ENCODE results near the gene PRICKLE1.
A peak's percentile ranks its signal among the peaks of the same experiment; 100 is the strongest.

The PRICKLE1 gene

DNA sequence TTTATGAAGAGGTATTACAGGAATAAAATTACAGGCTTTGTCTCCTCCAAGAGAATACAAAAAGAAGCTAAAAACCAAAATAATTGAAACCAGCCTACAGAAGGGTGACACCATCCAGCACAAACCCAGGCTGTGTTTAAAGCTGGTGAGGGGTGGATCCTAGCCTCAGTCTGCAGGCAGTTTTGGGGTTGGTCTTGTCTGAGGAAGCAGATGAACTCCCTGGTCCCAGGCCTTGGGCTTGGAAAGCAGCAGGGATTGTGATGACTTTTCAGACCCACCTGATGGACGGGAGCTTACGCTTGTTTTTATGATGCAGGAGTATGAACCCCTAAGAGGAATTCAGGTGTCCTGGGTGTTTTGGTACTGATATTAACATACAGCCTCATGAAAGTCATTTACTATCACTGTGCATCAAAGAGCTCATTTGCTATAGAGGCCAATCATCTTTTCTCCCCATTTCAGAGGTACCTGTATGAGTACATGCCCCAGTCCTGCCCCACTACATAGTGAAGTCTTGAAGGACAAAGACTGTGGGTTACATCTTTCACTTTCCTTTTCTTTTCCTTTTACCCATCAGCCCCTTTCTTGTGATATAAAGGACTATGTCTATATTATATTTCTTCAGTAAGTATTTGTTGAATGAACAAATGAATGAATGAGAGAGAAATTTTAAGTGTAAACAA, 18.1 kb downstream of the PRICKLE1 start:
- no peak overlapping the region for H3K27ac ChIP-seq (ENCODE audit: poor library complexity, severe bottlenecking)
- TF ChIP-seq, protein P1, sequence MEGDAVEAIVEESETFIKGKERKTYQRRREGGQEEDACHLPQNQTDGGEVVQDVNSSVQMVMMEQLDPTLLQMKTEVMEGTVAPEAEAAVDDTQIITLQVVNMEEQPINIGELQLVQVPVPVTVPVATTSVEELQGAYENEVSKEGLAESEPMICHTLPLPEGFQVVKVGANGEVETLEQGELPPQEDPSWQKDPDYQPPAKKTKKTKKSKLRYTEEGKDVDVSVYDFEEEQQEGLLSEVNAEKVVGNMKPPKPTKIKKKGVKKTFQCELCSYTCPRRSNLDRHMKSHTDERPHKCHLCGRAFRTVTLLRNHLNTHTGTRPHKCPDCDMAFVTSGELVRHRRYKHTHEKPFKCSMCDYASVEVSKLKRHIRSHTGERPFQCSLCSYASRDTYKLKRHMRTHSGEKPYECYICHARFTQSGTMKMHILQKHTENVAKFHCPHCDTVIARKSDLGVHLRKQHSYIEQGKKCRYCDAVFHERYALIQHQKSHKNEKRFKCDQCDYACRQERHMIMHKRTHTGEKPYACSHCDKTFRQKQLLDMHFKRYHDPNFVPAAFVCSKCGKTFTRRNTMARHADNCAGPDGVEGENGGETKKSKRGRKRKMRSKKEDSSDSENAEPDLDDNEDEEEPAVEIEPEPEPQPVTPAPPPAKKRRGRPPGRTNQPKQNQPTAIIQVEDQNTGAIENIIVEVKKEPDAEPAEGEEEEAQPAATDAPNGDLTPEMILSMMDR (IDR thresholded peaks at IDR 0.05; ENCODE audit: poor library complexity, severe bottlenecking): no peak
- ATAC-seq (ENCODE audit: low read depth) (no peak), DNase-seq (ENCODE audit: low spot score) (no peak)
- no peaks in the 10 kb centered on the region for H3K4me1 ChIP-seq (ENCODE audit: insufficient read depth, poor library complexity, severe bottlenecking)
- H3K4me3 ChIP-seq (ENCODE audit: severe bottlenecking): no peak overlapping the region
- H3K9me3 ChIP-seq (ENCODE audit: severe bottlenecking): no peaks in the 10 kb centered on the region
- no peaks in the 10 kb centered on the region for H3K36me3 ChIP-seq (ENCODE audit: low read depth)
- no peaks in the 10 kb centered on the region for H3K27me3 ChIP-seq (ENCODE audit: insufficient read depth, poor library complexity, severe bottlenecking)

DNA sequence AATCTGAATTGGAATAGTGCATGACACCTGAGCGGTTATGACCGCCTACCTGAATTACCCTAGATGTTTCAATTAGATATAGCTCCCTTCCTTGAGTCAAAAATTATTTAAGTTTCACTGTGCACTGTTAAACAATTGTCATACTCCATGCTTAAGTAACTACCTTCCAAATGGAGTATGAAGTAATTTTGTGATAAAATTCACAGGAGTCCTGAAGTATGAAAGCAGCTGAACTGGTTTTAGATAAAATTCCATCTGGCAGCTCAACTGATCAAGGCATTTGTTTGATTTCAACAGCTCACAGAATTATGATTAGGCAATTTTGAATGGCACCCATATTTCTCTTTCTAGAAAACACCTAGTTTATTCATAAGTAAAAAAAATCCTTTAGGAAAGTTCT, 19.5 kb downstream of the PRICKLE1 start:
- Histone ChIP-seq H3K4me1 (ENCODE audit: insufficient read depth, poor library complexity, severe bottlenecking) (no peaks in the 10 kb centered on the region), H3K9me3 (ENCODE audit: severe bottlenecking) (no peaks in the 10 kb centered on the region), H3K27me3 (ENCODE audit: insufficient read depth, poor library complexity, severe bottlenecking) (no peaks in the 10 kb centered on the region), H3K27ac (ENCODE audit: poor library complexity, severe bottlenecking) (no peak overlapping the region), H3K4me3 (ENCODE audit: severe bottlenecking) (no peak overlapping the region), H3K36me3 (ENCODE audit: low read depth) (no peaks in the 10 kb centered on the region)
- ATAC-seq (ENCODE audit: low read depth): no peak
- TF ChIP-seq, protein P1 (IDR thresholded peaks at IDR 0.05; ENCODE audit: poor library complexity, severe bottlenecking): no peak
- no peak for DNase-seq (ENCODE audit: low spot score)

DNA sequence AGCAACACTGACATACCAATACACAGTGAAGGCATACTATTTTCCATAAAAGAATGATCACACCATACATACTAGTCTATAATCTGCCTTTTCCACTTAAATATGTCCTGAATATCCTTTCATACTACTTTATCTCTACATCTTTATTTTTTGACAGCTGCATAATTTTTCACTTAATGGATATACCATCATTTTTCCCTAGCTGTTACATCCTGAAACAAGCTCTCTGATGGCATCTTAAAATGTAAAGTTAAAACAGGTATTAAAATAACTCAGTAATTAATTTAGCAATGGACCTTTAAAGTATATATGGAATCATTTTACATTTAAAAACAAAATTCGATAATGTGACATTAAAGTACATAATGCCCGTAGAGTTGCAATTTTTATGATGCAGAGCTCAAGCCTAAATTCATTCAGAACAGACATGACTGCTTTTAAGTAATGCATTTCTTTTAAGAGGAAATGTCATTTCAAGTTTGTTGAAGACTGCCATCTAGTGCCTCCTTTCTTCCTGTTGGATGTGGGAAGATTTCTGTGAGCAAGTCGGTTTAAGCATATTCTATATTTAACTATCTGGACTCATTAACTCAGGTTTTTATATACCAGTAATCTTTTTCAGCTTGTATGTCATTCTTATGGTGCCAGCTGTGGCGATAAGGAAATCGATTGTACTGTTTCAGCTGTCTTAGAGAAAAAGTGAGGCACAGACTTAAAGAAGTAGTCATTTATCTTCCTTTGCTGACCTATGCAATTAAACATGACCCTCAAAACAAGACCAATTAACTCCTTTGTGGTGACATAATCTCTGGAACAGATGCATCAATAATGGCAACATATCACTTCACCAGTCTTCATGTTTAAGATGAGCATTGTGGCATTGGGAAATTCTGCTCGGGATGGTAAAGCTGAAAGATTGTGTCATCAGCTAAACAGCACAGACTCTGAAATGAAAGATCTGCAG, 20.3 kb downstream of the PRICKLE1 start:
- no peak overlapping the region for H3K27ac ChIP-seq (ENCODE audit: poor library complexity, severe bottlenecking)
- TF ChIP-seq, protein P1 (IDR thresholded peaks at IDR 0.05; ENCODE audit: poor library complexity, severe bottlenecking): peak; percentile 82
- H3K4me3 ChIP-seq (ENCODE audit: severe bottlenecking): no peak overlapping the region
- H3K27me3 ChIP-seq (ENCODE audit: insufficient read depth, poor library complexity, severe bottlenecking): no peaks in the 10 kb centered on the region
- H3K4me1 ChIP-seq (ENCODE audit: insufficient read depth, poor library complexity, severe bottlenecking): no peaks in the 10 kb centered on the region
- no peaks in the 10 kb centered on the region for H3K36me3 ChIP-seq (ENCODE audit: low read depth)
- no peaks in the 10 kb centered on the region for H3K9me3 ChIP-seq (ENCODE audit: severe bottlenecking)
- ATAC-seq (ENCODE audit: low read depth) (peak; percentile 49; the same call in 2 of the 3 replicates), DNase-seq (ENCODE audit: low spot score) (no peak)

DNA sequence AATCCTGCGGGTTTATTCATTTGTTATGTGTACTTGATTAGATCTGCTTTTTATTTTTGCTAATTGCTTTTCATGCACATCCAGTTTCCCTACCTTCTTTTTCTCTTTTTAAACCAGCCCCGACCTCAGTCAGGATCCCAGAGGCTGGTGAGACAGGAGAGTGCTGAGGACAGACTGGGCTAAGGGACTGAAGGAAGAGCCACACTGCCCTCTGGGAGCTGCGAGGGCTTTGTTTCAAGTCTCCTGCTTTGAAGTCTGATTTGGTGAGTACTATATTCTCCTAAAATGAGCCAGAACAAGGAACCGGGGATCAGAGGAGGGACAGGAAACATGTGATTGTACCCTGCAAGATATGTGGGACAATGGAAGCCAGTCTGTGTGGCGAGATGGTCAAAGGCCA, 23.9 kb downstream of the PRICKLE1 start:
- Histone ChIP-seq H3K27ac (ENCODE audit: poor library complexity, severe bottlenecking) (no peak overlapping the region), H3K36me3 (ENCODE audit: low read depth) (no peaks in the 10 kb centered on the region), H3K4me1 (ENCODE audit: insufficient read depth, poor library complexity, severe bottlenecking) (no peaks in the 10 kb centered on the region), H3K4me3 (ENCODE audit: severe bottlenecking) (no peak overlapping the region), H3K9me3 (ENCODE audit: severe bottlenecking) (no peaks in the 10 kb centered on the region), H3K27me3 (ENCODE audit: insufficient read depth, poor library complexity, severe bottlenecking) (no peaks in the 10 kb centered on the region)
- TF ChIP-seq, protein P1 (IDR thresholded peaks at IDR 0.05; ENCODE audit: poor library complexity, severe bottlenecking): no peak
- DNase-seq (ENCODE audit: low spot score): no peak
- no peak for ATAC-seq (ENCODE audit: low read depth)
